ENCODE data around the gene ZNF865. TPM values are rescaled to one million over a fixed set of nuclear protein-coding genes. Genes with fewer than 3 reads are reported as not detected.

ZNF865 gene
- total and polyA plus RNA-seq, 2 donors (not counting 1 experiment from before 2014, with no cell fraction given), result 11.3 to 22.7 TPM

DNA sequence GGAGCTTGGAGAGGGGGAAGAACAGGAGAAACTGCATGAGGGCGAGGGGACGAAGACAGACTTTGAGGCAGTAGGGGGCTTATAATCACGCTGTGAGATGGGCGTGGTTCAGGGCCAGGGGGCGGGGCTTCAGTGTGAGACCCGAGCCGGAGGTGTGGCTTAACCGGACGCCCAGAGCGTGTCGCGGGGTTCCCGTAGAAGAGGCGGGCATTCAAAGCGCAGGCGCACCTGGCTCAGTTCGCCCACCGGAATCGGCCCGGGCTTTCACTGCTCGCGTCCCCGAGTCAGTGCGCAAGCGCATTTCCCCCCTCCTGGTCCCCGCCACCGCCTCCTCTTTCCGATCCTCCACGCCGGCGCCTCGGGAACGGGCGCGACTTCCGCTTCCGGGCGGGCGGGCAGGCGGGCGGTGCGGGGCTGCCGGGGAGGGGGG lies 225 bp upstream of the ZNF865 start:
- Histone ChIP-seq H3K9ac (ENCODE audit: low read length) (peak overlapping the region; percentile 72), H3K36me3 (replicated peaks in 1 of 2; ENCODE audit: control extremely low read depth in 1 of 2, control insufficient read depth in 1 of 2, extremely low read depth in 1 of 2, insufficient read depth in 2 of 2, low read length in 1 of 2) (peaks cover 0 to 13% of the 10 kb centered on the region in 2 experiments), H4K20me1 (ENCODE audit: control insufficient read depth, insufficient read depth, low read length, poor library complexity, severe bottlenecking) (no peaks in the 10 kb centered on the region), H3K4me1 (ENCODE audit: control insufficient read depth in 2 of 2, insufficient read depth in 2 of 2, low read length in 2 of 2) (peaks cover 17 to 35% of the 10 kb centered on the region in 2 donors), H3K4me2 (replicated peaks; ENCODE audit: low read depth, low read length, poor library complexity, severe bottlenecking) (peak overlapping the region; percentile 97), H3K27ac (ENCODE audit: low read length in 2 of 2) (peak overlapping the region; percentile 74 to 85), H3K4me3 (ENCODE audit: control extremely low read depth in 1 of 5, extremely low read depth in 1 of 5, insufficient read depth in 1 of 5, low read depth in 2 of 5, low read length in 4 of 5) (peak overlapping the region; percentile 43 to 84 (median 70)), H2AFZ (ENCODE audit: insufficient read depth, low read depth, low read length, poor library complexity, severe bottlenecking) (peak overlapping the region; percentile 68), H3K79me2 (ENCODE audit: control insufficient read depth, insufficient read depth, low read length) (peaks cover 41% of the 10 kb centered on the region), H3K27me3 (replicated peaks in 1 of 4; ENCODE audit: control extremely low read depth in 1 of 4, control insufficient read depth in 3 of 4, insufficient read depth in 4 of 4, low read length in 3 of 4) (no peaks in the 10 kb centered on the region), H3K9me3 (ENCODE audit: control extremely low read depth in 1 of 3, control insufficient read depth in 2 of 3, insufficient read depth in 1 of 3, low read length in 2 of 3) (peaks cover 0 to 3% (median 0%) of the 10 kb centered on the region in 3 donors)
- intact Hi-C loops (cut with micrococcal nuclease), result loop anchor here (1.0 to 10.0 kb wide), 6 partner anchors 18 to 350 kb away; partner anchors contain the start of genes BRSK1, HSPBP1, PPP6R1 and ZNF580
- DNase-seq (peak; percentile 97), ATAC-seq (ENCODE audit: low read depth) (peak; percentile 76)
- Mint-ChIP-seq H3K27ac (peak overlapping the region; percentile 94), H3K4me1 (peaks cover 56% of the 10 kb centered on the region), H3K9me3 (ENCODE audit: insufficient read depth) (no peaks in the 10 kb centered on the region), H3K4me3 (peak overlapping the region; percentile 86), H3K27me3 (no peaks in the 10 kb centered on the region)
- no peak for TF ChIP-seq EZH2 (IDR thresholded peaks at IDR 0.05; ENCODE audit: borderline replicate concordance, insufficient read depth, low read depth, low read length, poor library complexity, severe bottlenecking)
- TF ChIP-seq, protein P1, sequence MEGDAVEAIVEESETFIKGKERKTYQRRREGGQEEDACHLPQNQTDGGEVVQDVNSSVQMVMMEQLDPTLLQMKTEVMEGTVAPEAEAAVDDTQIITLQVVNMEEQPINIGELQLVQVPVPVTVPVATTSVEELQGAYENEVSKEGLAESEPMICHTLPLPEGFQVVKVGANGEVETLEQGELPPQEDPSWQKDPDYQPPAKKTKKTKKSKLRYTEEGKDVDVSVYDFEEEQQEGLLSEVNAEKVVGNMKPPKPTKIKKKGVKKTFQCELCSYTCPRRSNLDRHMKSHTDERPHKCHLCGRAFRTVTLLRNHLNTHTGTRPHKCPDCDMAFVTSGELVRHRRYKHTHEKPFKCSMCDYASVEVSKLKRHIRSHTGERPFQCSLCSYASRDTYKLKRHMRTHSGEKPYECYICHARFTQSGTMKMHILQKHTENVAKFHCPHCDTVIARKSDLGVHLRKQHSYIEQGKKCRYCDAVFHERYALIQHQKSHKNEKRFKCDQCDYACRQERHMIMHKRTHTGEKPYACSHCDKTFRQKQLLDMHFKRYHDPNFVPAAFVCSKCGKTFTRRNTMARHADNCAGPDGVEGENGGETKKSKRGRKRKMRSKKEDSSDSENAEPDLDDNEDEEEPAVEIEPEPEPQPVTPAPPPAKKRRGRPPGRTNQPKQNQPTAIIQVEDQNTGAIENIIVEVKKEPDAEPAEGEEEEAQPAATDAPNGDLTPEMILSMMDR (IDR thresholded peaks at IDR 0.05), result no peak
- ChIA-PET POLR2A (interaction anchor here (1.0 to 1.8 kb wide), 6 partner anchors 13 to 42 kb away, joined by 3 to 6 read pairs (median 5); partner anchors contain the start of genes ZNF579 and ZNF784), CTCF (interaction anchor here (0.6 to 2.9 kb wide), 14 partner anchors 15 to 464 kb away, joined by 3 to 46 read pairs (median 8); partner anchors contain the start of genes KMT5C and ZNF784)
- 0% methylated on average over 26 of the region's 43 CpGs for WGBS (ENCODE audit: insufficient coverage)

DNA sequence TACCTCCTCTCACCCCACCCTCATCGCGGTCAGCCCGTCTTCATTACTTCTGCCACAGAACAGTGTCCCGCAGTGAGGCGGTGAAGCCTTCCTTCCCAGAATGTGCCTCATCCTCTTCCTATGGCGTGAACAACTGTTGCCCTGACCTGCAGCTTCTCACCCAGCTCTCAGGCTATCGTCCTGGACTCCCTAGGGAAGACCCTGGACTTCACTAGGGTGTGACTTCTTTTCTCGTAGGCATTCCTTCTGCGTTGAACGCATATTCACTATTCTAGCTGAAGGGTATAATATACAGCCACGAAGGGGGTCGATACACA lies 982 bp downstream of the ZNF865 start:
- Histone ChIP-seq H3K4me2 (replicated peaks; ENCODE audit: low read depth, low read length, poor library complexity, severe bottlenecking) (peak overlapping the region; percentile 97), H3K36me3 (replicated peaks in 1 of 2; ENCODE audit: control extremely low read depth in 1 of 2, control insufficient read depth in 1 of 2, extremely low read depth in 1 of 2, insufficient read depth in 2 of 2, low read length in 1 of 2) (peaks cover 0 to 13% of the 10 kb centered on the region in 2 experiments), H3K4me1 (ENCODE audit: control insufficient read depth in 2 of 2, insufficient read depth in 2 of 2, low read length in 2 of 2) (peaks cover 10 to 30% of the 10 kb centered on the region in 2 donors), H2AFZ (ENCODE audit: insufficient read depth, low read depth, low read length, poor library complexity, severe bottlenecking) (peak overlapping the region; percentile 68), H3K9me3 (ENCODE audit: control extremely low read depth in 1 of 3, control insufficient read depth in 2 of 3, insufficient read depth in 1 of 3, low read length in 2 of 3) (peaks cover 0 to 3% (median 0%) of the 10 kb centered on the region in 3 donors), H3K4me3 (ENCODE audit: control extremely low read depth in 1 of 5, extremely low read depth in 1 of 5, insufficient read depth in 1 of 5, low read depth in 2 of 5, low read length in 4 of 5) (peak overlapping the region; percentile 41 to 84 (median 66)), H4K20me1 (ENCODE audit: control insufficient read depth, insufficient read depth, low read length, poor library complexity, severe bottlenecking) (peaks cover 10% of the 10 kb centered on the region), H3K27ac (ENCODE audit: low read length in 2 of 2) (peak overlapping the region; percentile 74 to 85), H3K79me2 (ENCODE audit: control insufficient read depth, insufficient read depth, low read length) (peaks cover 54% of the 10 kb centered on the region), H3K27me3 (replicated peaks in 1 of 4; ENCODE audit: control extremely low read depth in 1 of 4, control insufficient read depth in 3 of 4, insufficient read depth in 4 of 4, low read length in 3 of 4) (no peaks in the 10 kb centered on the region), H3K9ac (ENCODE audit: low read length) (peak overlapping the region; percentile 72)
- TF ChIP-seq, protein P1 (IDR thresholded peaks at IDR 0.05), result no peak
- no peak for TF ChIP-seq EZH2 (IDR thresholded peaks at IDR 0.05; ENCODE audit: borderline replicate concordance, insufficient read depth, low read depth, low read length, poor library complexity, severe bottlenecking)
- WGBS (ENCODE audit: insufficient coverage), result 29% methylated on average over 12 of the region's 12 CpGs
- peak overlapping the region; percentile 96 for H3K4me3 Mint-ChIP-seq
- H3K27ac Mint-ChIP-seq, result peak overlapping the region; percentile 97
- H3K4me1 Mint-ChIP-seq, result peaks cover 60% of the 10 kb centered on the region
- CTCF ChIA-PET, result interaction anchor here (0.7 to 2.9 kb wide), 27 partner anchors 9 to 465 kb away, joined by 3 to 46 read pairs (median 5); partner anchors contain the start of genes KMT5C, ZNF628 and ZNF784
- no peaks in the 10 kb centered on the region for H3K9me3 Mint-ChIP-seq (ENCODE audit: insufficient read depth)
- DNase-seq (no peak), ATAC-seq (ENCODE audit: low read depth) (no peak)
- POLR2A ChIA-PET, result interaction anchor here (0.5 to 1.8 kb wide), 8 partner anchors 12 to 130 kb away, joined by 3 to 7 read pairs (median 5); partner anchors contain the start of genes ZNF579, ZNF628 and ZNF784
- H3K27me3 Mint-ChIP-seq, result no peaks in the 10 kb centered on the region
- intact Hi-C loops (cut with micrococcal nuclease), result loop anchor here (5.0 to 10.0 kb wide), 3 partner anchors 36 to 352 kb away; partner anchors contain the start of genes BRSK1, HSPBP1, PPP6R1 and ZNF580
